Liver (tissue), 9 donors: ENCODE data around the gene FOXR1. TPM values are rescaled to one million over a fixed set of nuclear protein-coding genes. Genes with fewer than 3 reads are reported as not detected.
A peak's percentile ranks its signal among the peaks of the same experiment; 100 is the strongest.

Experiments
- DNase-seq: peaks from one replicate; pipeline ENCODE4 v3.0.0-alpha.2; 2017; ENCODE audit warnings: low spot score
- H3K27ac ChIP-seq, 2 donors: one replicate each; pipeline ENCODE4 v1.7.0; 2013; ENCODE audit warnings: inconsistent platforms in 2 of 2, low read length in 2 of 2, control low read depth in 1 of 2, low read depth in 1 of 2, mild to moderate bottlenecking in 1 of 2
- H3K27me3 ChIP-seq, 4 donors: one replicate each; pipeline versions ENCODE4 v1.6.1 to v1.7.0; 2013; ENCODE audit warnings: low read length in 3 of 4, inconsistent platforms in 1 of 4, mild to moderate bottlenecking in 1 of 4, moderate library complexity in 1 of 4; ENCODE audit not compliant: control insufficient read depth in 4 of 4, insufficient read depth in 4 of 4
- H3K36me3 ChIP-seq, 4 donors: one replicate each; pipeline versions ENCODE4 v1.6.1 to v1.7.0; 2013; ENCODE audit warnings: low read length in 3 of 4, mild to moderate bottlenecking in 3 of 4, low read depth in 1 of 4, moderate library complexity in 1 of 4; ENCODE audit not compliant: control insufficient read depth in 4 of 4, insufficient read depth in 3 of 4
- H3K4me1 ChIP-seq, 4 donors: one replicate each; pipeline versions ENCODE4 v1.6.1 to v1.7.0; 2013; ENCODE audit warnings: low read length in 3 of 4, mild to moderate bottlenecking in 3 of 4, moderate library complexity in 1 of 4; ENCODE audit not compliant: control insufficient read depth in 4 of 4, insufficient read depth in 4 of 4
- H3K4me3 ChIP-seq, 3 donors: one replicate each; pipeline versions ENCODE4 v1.6.1 to v1.7.0; 2013; ENCODE audit warnings: low read length in 3 of 3, control low read depth in 1 of 3, low read depth in 1 of 3, mild to moderate bottlenecking in 1 of 3
- H3K9ac ChIP-seq, 2 donors: one replicate each; pipeline ENCODE4 v1.7.0; 2013; ENCODE audit warnings: low read length in 2 of 2, mild to moderate bottlenecking in 2 of 2, moderate library complexity in 2 of 2, control low read depth in 1 of 2, low read depth in 1 of 2
- H3K9me3 ChIP-seq, 4 donors: one replicate each; pipeline versions ENCODE4 v1.6.1 to v1.7.0; 2013; ENCODE audit warnings: low read length in 3 of 4; ENCODE audit not compliant: control insufficient read depth in 4 of 4
- ATF3 ChIP-seq: IDR thresholded peaks from 2 replicates; pipeline ENCODE4 v1.6.1; 2016; ENCODE audit warnings: antibody characterized with exemption
- CTCF ChIP-seq: fragments of 150-350 bp; IDR thresholded peaks from 2 replicates; pipeline ENCODE4 v1.5.1; 2017; ENCODE audit warnings: improper control_type of control experiment, low read depth, low read length; ENCODE audit not compliant: missing input control
- EGR1 ChIP-seq, 2 donors: IDR thresholded peaks; 2 replicates each; pipeline ENCODE4 v1.6.1; 2016 to 2018; ENCODE audit warnings: antibody characterized with exemption in 2 of 2, low read depth in 2 of 2
- FOXA1 ChIP-seq: IDR thresholded peaks from 2 replicates; pipeline ENCODE4 v1.6.1; 2016; ENCODE audit warnings: antibody characterized with exemption
- FOXA2 ChIP-seq: IDR thresholded peaks from 2 replicates; pipeline ENCODE4 v1.6.1; 2016; ENCODE audit warnings: antibody characterized with exemption
- GABPA ChIP-seq, 2 donors: IDR thresholded peaks in 1 of 2; conservative IDR thresholded peaks in 1 of 2; 2 replicates each; pipeline ENCODE4 v1.6.1; 2016; ENCODE audit warnings: antibody characterized with exemption in 2 of 2, mild to moderate bottlenecking in 1 of 2, moderate library complexity in 1 of 2
- HNF4A ChIP-seq, 2 donors: conservative IDR thresholded peaks; 2 replicates each; pipeline ENCODE4 v1.6.1; 2016; ENCODE audit warnings: antibody characterized with exemption in 2 of 2, mild to moderate bottlenecking in 2 of 2
- HNF4G ChIP-seq: IDR thresholded peaks from 2 replicates; pipeline ENCODE4 v1.6.1; 2016; ENCODE audit warnings: antibody characterized with exemption
- JUND ChIP-seq, 2 donors: IDR thresholded peaks; 2 replicates each; pipeline ENCODE4 v1.6.1; 2016; ENCODE audit warnings: antibody characterized with exemption in 2 of 2
- MAX ChIP-seq: IDR thresholded peaks from 2 replicates; pipeline ENCODE4 v1.6.1; 2016; ENCODE audit warnings: antibody characterized with exemption
- NR2F2 ChIP-seq: IDR thresholded peaks from 2 replicates; pipeline ENCODE4 v1.6.1; 2016; ENCODE audit warnings: antibody characterized with exemption
- RAD21 ChIP-seq, 2 donors: IDR thresholded peaks; 2 replicates each; pipeline ENCODE4 v1.6.1; 2016; ENCODE audit warnings: antibody characterized with exemption in 2 of 2, mild to moderate bottlenecking in 2 of 2
- REST ChIP-seq: IDR thresholded peaks from 2 replicates; pipeline ENCODE4 v1.6.1; 2016; ENCODE audit warnings: antibody characterized with exemption, mild to moderate bottlenecking
- RXRA ChIP-seq, 2 donors: IDR thresholded peaks; 2 replicates each; pipeline ENCODE4 v1.6.1; 2017 to 2018; ENCODE audit warnings: antibody characterized with exemption in 2 of 2, mild to moderate bottlenecking in 1 of 2
- SP1 ChIP-seq: IDR thresholded peaks from 2 replicates; pipeline ENCODE4 v1.6.1; 2018; ENCODE audit warnings: antibody characterized with exemption, mild to moderate bottlenecking
- TAF1 ChIP-seq: conservative IDR thresholded peaks from 2 replicates; pipeline ENCODE4 v1.6.1; 2016; ENCODE audit warnings: antibody characterized with exemption, mild to moderate bottlenecking
- YY1 ChIP-seq: IDR thresholded peaks from 2 replicates; pipeline ENCODE4 v1.6.1; 2016; ENCODE audit warnings: antibody characterized with exemption, mild to moderate bottlenecking
- ZBTB33 ChIP-seq: IDR thresholded peaks from 2 replicates; pipeline ENCODE4 v1.6.1; 2016; ENCODE audit warnings: antibody characterized with exemption
- WGBS: extraction: QIAGEN DNeasy Blood & Tissue Kit; methylation state at CpG from one replicate; pipeline ENCODE4 v1.1.7; 2013; 5-methylcytosine and 5-hydroxymethylcytosine counted together
- polyA plus RNA-seq, 2 donors: library from polyadenylated mRNA; stranded (reverse) in 1 of 2; unstranded in 1 of 2; fragments of 200-250 nt in 1 of 2; fragments of >200 nt in 1 of 2; fragmentation: Nextera tagmentation in 1 of 2; extraction: Ambion mirVana in 1 of 2; gene quantifications; one replicate each; pipeline versions ENCODE4 v1.2.1 to v1.2.3, GENCODE V29; 2013 to 2015
- total RNA-seq, 2 donors: library from RNA; depleted of rRNA; stranded (reverse); fragments of >200 nt; gene quantifications; one replicate each; pipeline ENCODE4 v1.2.3, GENCODE V29; 2014
- donor health status: healthy.
- donor health status: healthy.
- donor health status: healthy.
- donor health status: healthy.
- donor health status: healthy.

The FOXR1 gene
- total and polyA plus RNA-seq, 4 donors = not detected

GRCh38 chr11:118928101-118928869, 43.3 kb upstream of the FOXR1 start:
- peak overlapping the region; percentile 97 to 99 for H3K27ac ChIP-seq
- under 1% methylated on average over 32 of the region's 32 CpGs for whole genome bisulfite sequencing
- peaks cover 4 to 44% (median 33%) of the 10 kb centered on the region in 4 donors for H3K4me1 ChIP-seq
- H3K4me3 ChIP-seq = peak overlapping the region; percentile 72 to 90 (median 88)
- H3K27me3 ChIP-seq = no peaks in the 10 kb centered on the region
- no peak for TF ChIP-seq FOXA2
- no peak for TF ChIP-seq YY1
- no peak for TF ChIP-seq EGR1 (IDR thresholded peaks at IDR 0.05; ENCODE audit: low read depth in 2 of 2)
- peak; percentile 34 to 59 for TF ChIP-seq RXRA (IDR thresholded peaks at IDR 0.05)
- no peak for TF ChIP-seq ATF3
- peak; percentile 94 to 95 for TF ChIP-seq RAD21 (IDR thresholded peaks at IDR 0.05)
- peak; percentile 32 for TF ChIP-seq REST
- TF ChIP-seq CTCF = peak; percentile 93
- TF ChIP-seq SP1 = no peak
- TF ChIP-seq TAF1 = no peak
- peak in 1 of 2 donors; percentile 76 for TF ChIP-seq JUND (IDR thresholded peaks at IDR 0.05)
- TF ChIP-seq NR2F2 = no peak
- TF ChIP-seq ZBTB33 = no peak
- TF ChIP-seq GABPA (IDR thresholded peaks at IDR 0.05 in 1 of 2, conservative IDR thresholded peaks at IDR 0.05 in 1 of 2) = no peak
- no peak for TF ChIP-seq MAX
- peak; percentile 24 to 25 for TF ChIP-seq HNF4A (conservative IDR thresholded peaks at IDR 0.05)
- TF ChIP-seq HNF4G = no peak
- TF ChIP-seq FOXA1 = no peak
- H3K9me3 ChIP-seq = no peaks in the 10 kb centered on the region
- DNase-seq = peak; percentile 94
- no peaks in the 10 kb centered on the region for H3K36me3 ChIP-seq
- peak overlapping the region; percentile 68 to 95 for H3K9ac ChIP-seq
